Transverse colon (tissue), 3 donors: ENCODE data around the gene TYW1.

Source experiments
- POLR2A ChIP-seq: fragments of 450-650 bp; IDR thresholded peaks from one replicate; pipeline ENCODE4 v1.6.1; 2016; ENCODE audit warnings: antibody characterized with exemption, mild to moderate bottlenecking, moderate library complexity
- TF ChIP-seq, protein P1 (sequence below), 5 experiments: fragments of 200-600 bp in 3 of 5; fragments of 450-650 bp in 2 of 5; sonication (generic) in 3 of 5; IDR thresholded peaks; 1 replicate in 2 of 5; 2 replicates in 3 of 5; pipeline ENCODE4 v1.5.1; 2016 to 2017; ENCODE audit warnings: antibody characterized with exemption in 5 of 5, inconsistent platforms in 3 of 5, mild to moderate bottlenecking in 2 of 5, moderate library complexity in 1 of 5

DNA sequence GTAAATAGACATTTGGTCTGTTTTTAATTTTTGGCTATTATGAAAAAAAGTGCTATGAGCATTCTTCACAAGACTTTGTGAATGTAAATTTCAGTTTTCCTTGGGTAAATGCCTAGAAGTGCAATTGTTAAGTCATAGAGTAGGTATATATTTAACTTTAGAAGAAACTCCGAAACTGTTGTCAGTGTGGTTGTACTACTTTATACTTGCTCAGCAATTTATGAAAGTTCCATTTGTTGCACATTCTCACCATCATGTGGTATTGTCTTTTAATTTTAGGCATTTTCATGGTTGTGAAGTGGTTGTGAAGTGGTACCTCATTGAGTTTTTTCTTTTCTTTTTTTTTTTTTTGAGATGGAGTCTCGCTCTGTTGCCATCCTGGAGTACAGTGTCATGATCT is 60.0 kb downstream of the TYW1 start:
- TF ChIP-seq, protein P1, sequence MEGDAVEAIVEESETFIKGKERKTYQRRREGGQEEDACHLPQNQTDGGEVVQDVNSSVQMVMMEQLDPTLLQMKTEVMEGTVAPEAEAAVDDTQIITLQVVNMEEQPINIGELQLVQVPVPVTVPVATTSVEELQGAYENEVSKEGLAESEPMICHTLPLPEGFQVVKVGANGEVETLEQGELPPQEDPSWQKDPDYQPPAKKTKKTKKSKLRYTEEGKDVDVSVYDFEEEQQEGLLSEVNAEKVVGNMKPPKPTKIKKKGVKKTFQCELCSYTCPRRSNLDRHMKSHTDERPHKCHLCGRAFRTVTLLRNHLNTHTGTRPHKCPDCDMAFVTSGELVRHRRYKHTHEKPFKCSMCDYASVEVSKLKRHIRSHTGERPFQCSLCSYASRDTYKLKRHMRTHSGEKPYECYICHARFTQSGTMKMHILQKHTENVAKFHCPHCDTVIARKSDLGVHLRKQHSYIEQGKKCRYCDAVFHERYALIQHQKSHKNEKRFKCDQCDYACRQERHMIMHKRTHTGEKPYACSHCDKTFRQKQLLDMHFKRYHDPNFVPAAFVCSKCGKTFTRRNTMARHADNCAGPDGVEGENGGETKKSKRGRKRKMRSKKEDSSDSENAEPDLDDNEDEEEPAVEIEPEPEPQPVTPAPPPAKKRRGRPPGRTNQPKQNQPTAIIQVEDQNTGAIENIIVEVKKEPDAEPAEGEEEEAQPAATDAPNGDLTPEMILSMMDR (IDR thresholded peaks at IDR 0.05), result no peak
- TF ChIP-seq POLR2A, result no peak
